HepG2 (cell line): ENCODE data around the gene NKRF. TPM values are rescaled to one million over a fixed set of nuclear protein-coding genes. Genes with fewer than 3 reads are reported as not detected.

Experiments used
- ATAC-seq: fragments of 200-7000 bp; cut with Tn5 transposase; 3 replicates; pipeline ENCODE4 v1.9.1; 2020; ENCODE audit warnings: mild to moderate bottlenecking, moderate library complexity
- BruUV-seq: library from RNA; stranded (reverse); fragments of 400-500 nt; replicated peaks from 2 replicates; lab custom pipeline; 2021; lab: Mats Ljungman, UMichigan
- CTCF ChIA-PET: fragments of 300-600 bp; formaldehyde crosslinking; extraction: SDS; loops from one replicate; lab custom pipeline; 2021; ENCODE audit warnings: low total read pairs, inconsistent platforms, low intra/inter-chr PET ratio; lab: Yijun Ruan, JAX
- POLR2A ChIA-PET: fragments of 350-600 bp; sonication (Branson Sonifier 250); formaldehyde crosslinking; loops from one replicate; lab custom pipeline; 2020; ENCODE audit warnings: antibody characterized with exemption, inconsistent platforms; lab: Yijun Ruan, JAX
- DNase-seq: peaks from one replicate; pipeline ENCODE4 v3.0.0-alpha.2; 2015; ENCODE audit warnings: low spot score
- FAIRE-seq: peaks from 3 replicates; lab custom pipeline; 2011; peaks lifted over from hg19 to GRCh38; lab: Jason Lieb, UNC
- H2AFZ ChIP-seq: one replicate; pipeline ENCODE4 v1.6.1; 2011; ENCODE audit warnings: low read length, inconsistent platforms
- H3K27ac ChIP-seq: fragments of 300-600 bp; 3 replicates; pipeline ENCODE4 v1.8.0; 2011; ENCODE audit warnings: mixed run types, mild to moderate bottlenecking, mixed read lengths, low read length, inconsistent platforms; ENCODE audit not compliant: insufficient read depth; ENCODE audit errors: extremely low read length
- H3K27me3 ChIP-seq, 2 experiments: fragments of 200-600 bp in 1 of 2; 2 replicates in 1 of 2; 3 replicates in 1 of 2; pipeline versions ENCODE4 v1.6.0 to v1.8.0; 2011; ENCODE audit warnings: low read length in 2 of 2, mild to moderate bottlenecking in 2 of 2, moderate library complexity in 2 of 2, inconsistent platforms in 1 of 2; ENCODE audit not compliant: insufficient read depth in 2 of 2, control insufficient read depth in 1 of 2
- H3K36me3 ChIP-seq, 2 experiments: fragments of 200-600 bp in 1 of 2; replicated peaks in 1 of 2; 2 replicates in 1 of 2; 3 replicates in 1 of 2; pipeline versions ENCODE4 v1.5.1 to v1.8.0; 2011; ENCODE audit warnings: low read length in 2 of 2, inconsistent platforms in 1 of 2; ENCODE audit not compliant: insufficient read depth in 2 of 2, control insufficient read depth in 1 of 2
- H3K4me1 ChIP-seq: 2 replicates; pipeline ENCODE4 v1.5.1; 2012; ENCODE audit warnings: low read length, inconsistent platforms; ENCODE audit not compliant: insufficient read depth
- H3K4me2 ChIP-seq: 2 replicates; pipeline ENCODE4 v1.6.0; 2011; ENCODE audit warnings: low read depth, low read length, inconsistent platforms
- H3K4me3 ChIP-seq, 3 experiments: fragments of 200-600 bp in 1 of 3; sonication (generic), shearing (Covaris generic) in 1 of 3; replicated peaks in 1 of 3; 2 replicates each; pipeline ENCODE4 v1.5.1; 2011 to 2016; ENCODE audit warnings: low read length in 3 of 3, inconsistent platforms in 2 of 3, low read depth in 2 of 3, mild to moderate bottlenecking in 2 of 3, control low read depth in 1 of 3, mixed read lengths in 1 of 3; ENCODE audit not compliant: insufficient read depth in 1 of 3
- H3K79me2 ChIP-seq: one replicate; pipeline ENCODE4 v1.6.1; 2011; ENCODE audit warnings: low read length, inconsistent platforms; ENCODE audit not compliant: insufficient read depth
- H3K9ac ChIP-seq: 2 replicates; pipeline ENCODE4 v1.6.0; 2011; ENCODE audit warnings: mild to moderate bottlenecking, low read depth, low read length, inconsistent platforms; ENCODE audit not compliant: insufficient read depth
- H3K9me3 ChIP-seq: 2 replicates; pipeline ENCODE4 v1.5.1; 2012; ENCODE audit warnings: mild to moderate bottlenecking, low read length
- H4K20me1 ChIP-seq: 2 replicates; pipeline ENCODE4 v1.6.0; 2011; ENCODE audit warnings: inconsistent platforms, mild to moderate bottlenecking, low read length, moderate library complexity; ENCODE audit not compliant: insufficient read depth
- ASH2L ChIP-seq: fragments of 300-600, 200-600 bp; sonication (generic); IDR thresholded peaks from 2 replicates; pipeline ENCODE4 v1.7.0; 2017; ENCODE audit warnings: low read depth, mild to moderate bottlenecking, moderate library complexity, mixed read lengths, low read length; ENCODE audit not compliant: insufficient read length
- FOXA3 ChIP-seq: IDR thresholded peaks from 2 replicates; pipeline ENCODE4 v1.6.1; 2016; ENCODE audit warnings: missing genetic modification reagents, missing compliant biosample characterization
- GFI1 ChIP-seq: sonication (generic); formaldehyde crosslinking; IDR thresholded peaks from 2 replicates; pipeline ENCODE4 v1.5.0; 2020; ENCODE audit warnings: missing genetic modification reagents, mild to moderate bottlenecking, borderline replicate concordance
- PLSCR1 ChIP-seq: sonication (generic); formaldehyde crosslinking; IDR thresholded peaks from 2 replicates; pipeline ENCODE4 v1.5.0; 2020; ENCODE audit warnings: missing genetic modification reagents, mild to moderate bottlenecking, borderline replicate concordance
- SATB2 ChIP-seq: sonication (generic); formaldehyde crosslinking; IDR thresholded peaks from 2 replicates; pipeline ENCODE4 v1.5.0; 2020; ENCODE audit warnings: missing genetic modification reagents
- SIN3A ChIP-seq: IDR thresholded peaks from 2 replicates; pipeline ENCODE4 v1.6.1; 2011; ENCODE audit warnings: low read depth, mild to moderate bottlenecking, control low read depth, low read length, borderline replicate concordance
- TSC22D2 ChIP-seq: sonication (generic); formaldehyde crosslinking; IDR thresholded peaks from 2 replicates; pipeline ENCODE4 v1.5.1; 2020; ENCODE audit warnings: missing genetic modification reagents, mild to moderate bottlenecking, borderline replicate concordance
- ZNF33A ChIP-seq: sonication (generic); formaldehyde crosslinking; IDR thresholded peaks from 2 replicates; pipeline ENCODE4 v1.5.1; 2020; ENCODE audit warnings: missing genetic modification reagents, mild to moderate bottlenecking, moderate library complexity, borderline replicate concordance
- WGBS: methylation state at CpG from one replicate; pipeline ENCODE4 v1.1.6; 2017; ENCODE audit warnings: low lambda C conversion rate; 5-methylcytosine and 5-hydroxymethylcytosine counted together
- in situ Hi-C: cut with HindIII; loops from 2 replicates; pipeline ENCODE4 v1.10.0; 2017; ENCODE audit warnings: low pct_unique_long_range_greater_than_20kb; ENCODE audit not compliant: extremely low pct_ligation_motif_present
- intact Hi-C: fragments of 100-400 bp; cut with micrococcal nuclease; formaldehyde crosslinking; loops from one replicate; pipeline ENCODE4 v1.10.0; 2022; ENCODE audit not compliant: unreplicated experiment
- polyA plus RNA-seq, 8 experiments: library from polyadenylated mRNA; depleted of rRNA in 3 of 8; stranded (reverse) in 7 of 8; unstranded in 1 of 8; fragments of >200 nt; fragmentation: Illumina TruSeq in 4 of 8; extraction: Trizol in 4 of 8; gene quantifications; 2 replicates each; pipeline versions ENCODE4 v1.2.1 to v1.2.3, GENCODE V29; 2011 to 2016; ENCODE audit warnings: low read depth in 4 of 8, missing spikeins in 1 of 8, mixed read lengths in 1 of 8; ENCODE audit not compliant: insufficient read depth in 1 of 8
- total RNA-seq, 5 experiments: library from RNA; depleted of rRNA; stranded (reverse); fragments of >200 nt; fragmentation: Illumina TruSeq; extraction: Trizol; gene quantifications; 2 replicates each; pipeline ENCODE4 v1.2.3, GENCODE V29; 2016; ENCODE audit warnings: low read depth in 1 of 5
- TF ChIP-seq, protein P1 (sequence below): sonication (generic); formaldehyde crosslinking; IDR thresholded peaks from 2 replicates; pipeline ENCODE4 v1.4.0; 2020; ENCODE audit warnings: missing genetic modification reagents

The NKRF gene
- total and polyA plus RNA-seq, 2 of the 13 experiments (the other 11 are each of a cell fraction or from before 2014, with no cell fraction given): 3.3 to 6.0 TPM

DNA sequence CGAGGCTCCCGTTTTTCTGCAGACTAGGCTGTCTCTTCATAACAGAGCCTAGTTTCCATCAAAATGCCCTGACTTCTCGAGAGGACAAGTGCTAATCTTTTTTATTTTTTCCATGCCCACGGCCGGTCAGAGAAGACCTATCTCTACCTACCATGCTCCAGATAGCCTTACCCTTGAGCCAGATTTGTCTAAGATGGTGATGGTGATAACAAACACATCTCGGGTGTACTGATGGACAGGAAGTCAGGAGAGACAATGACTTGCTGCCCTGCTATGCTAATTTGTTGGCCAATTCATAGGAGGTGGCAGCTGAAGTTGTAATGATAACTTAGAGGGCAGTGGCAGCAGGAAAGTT is 42.2 kb upstream of the NKRF start:
- Histone ChIP-seq H3K79me2 (no peaks in the 10 kb centered on the region), H3K9me3 (no peaks in the 10 kb centered on the region), H3K36me3 (peaks cover 0 to 2% of the 10 kb centered on the region in 2 experiments; a peak in 1 of 5 replicates), H3K27ac (no peak overlapping the region), H2AFZ (no peak overlapping the region), H3K27me3 (no peaks in the 10 kb centered on the region), H3K4me3 (no peak overlapping the region), H3K9ac (no peak overlapping the region), H4K20me1 (no peaks in the 10 kb centered on the region), H3K4me2 (no peak overlapping the region), H3K4me1 (no peaks in the 10 kb centered on the region)
- POLR2A ChIA-PET: no interaction called here
- DNase-seq: no peak
- CTCF ChIA-PET: no interaction called here
- TF ChIP-seq, protein P1, sequence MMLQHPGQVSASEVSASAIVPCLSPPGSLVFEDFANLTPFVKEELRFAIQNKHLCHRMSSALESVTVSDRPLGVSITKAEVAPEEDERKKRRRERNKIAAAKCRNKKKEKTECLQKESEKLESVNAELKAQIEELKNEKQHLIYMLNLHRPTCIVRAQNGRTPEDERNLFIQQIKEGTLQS (CRISPR knock-in tag): no peak
- TF ChIP-seq TSC22D2: no peak
- no peak for TF ChIP-seq ASH2L
- no peak for TF ChIP-seq SATB2 (CRISPR knock-in tag)
- TF ChIP-seq FOXA3 (CRISPR knock-in tag): no peak
- TF ChIP-seq GFI1 (CRISPR knock-in tag): no peak
- TF ChIP-seq ZNF33A: no peak
- TF ChIP-seq PLSCR1: no peak
- TF ChIP-seq SIN3A: no peak
- FAIRE-seq: no peak
- no peak for ATAC-seq
- in situ Hi-C loops: no loop called here
- BruUV-seq: no TSS peak
- intact Hi-C loops: no loop called here
- WGBS: 94% methylated on average over 6 of the region's 6 CpGs
